Measurements from ENCODE around the gene TTC19. TPM values are rescaled to one million over a fixed set of nuclear protein-coding genes. Genes with fewer than 3 reads are reported as not detected.
"Not testable (repeated sequence)": the region's sequence is repeated elsewhere in the genome, so short reads cannot be mapped to it uniquely, and the experiment has no call there.

The TTC19 gene
- total RNA-seq, 3 donors from 2014 or later, result 28.5 to 34.6 (median 29.8) TPM

DNA sequence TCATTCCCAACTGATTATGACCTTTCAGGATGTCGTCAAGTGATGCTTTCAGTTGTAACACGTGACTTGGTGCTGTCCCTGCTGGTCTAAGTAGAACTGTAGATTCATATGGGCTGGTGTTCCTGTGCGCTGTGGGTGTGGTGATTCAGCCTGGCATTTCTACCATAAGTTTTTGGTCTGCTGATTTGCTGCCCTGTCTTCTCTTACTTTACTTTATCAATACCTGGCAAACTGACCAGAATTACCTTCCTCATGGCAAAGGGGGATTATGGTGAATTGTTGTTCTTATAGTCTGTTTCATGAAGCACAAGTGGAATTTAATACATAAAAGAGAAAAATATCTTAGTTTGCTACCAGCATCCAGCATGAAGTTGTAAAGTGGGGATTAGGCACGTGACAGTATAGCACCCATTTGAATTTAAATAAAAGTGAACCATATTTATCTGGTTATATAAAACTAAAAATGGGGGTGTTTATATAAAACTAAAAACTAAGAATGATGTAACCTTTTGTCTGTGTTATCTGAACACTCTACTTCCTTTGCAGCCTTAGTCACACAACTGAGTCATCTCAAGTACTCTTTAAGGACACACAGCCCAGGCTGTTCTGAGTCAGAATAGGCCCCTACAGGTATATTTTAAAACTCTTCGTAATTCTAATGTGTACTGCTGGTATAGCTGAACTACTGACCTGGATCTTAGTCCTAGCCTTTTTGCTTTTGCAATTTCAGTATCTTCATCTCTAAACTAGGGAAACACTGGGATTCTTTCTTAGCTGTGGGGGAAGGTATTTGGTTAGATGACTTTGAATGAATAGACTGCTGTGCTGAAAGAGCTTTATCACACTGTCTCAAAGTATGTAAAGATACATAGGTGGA lies 28.3 kb downstream of the TTC19 start:
- ATAC-seq (peak; percentile 99), DNase-seq (peak; percentile 29)
- Mint-ChIP-seq H3K9me3 (no peaks in the 10 kb centered on the region), H3K36me3 (ENCODE audit: insufficient read depth) (peaks cover 64% of the 10 kb centered on the region), H3K4me3 (peak overlapping the region; percentile 65), H3K27me3 (ENCODE audit: low read depth) (no peaks in the 10 kb centered on the region), H3K4me1 (ENCODE audit: low read depth) (peaks cover 35% of the 10 kb centered on the region)

DNA sequence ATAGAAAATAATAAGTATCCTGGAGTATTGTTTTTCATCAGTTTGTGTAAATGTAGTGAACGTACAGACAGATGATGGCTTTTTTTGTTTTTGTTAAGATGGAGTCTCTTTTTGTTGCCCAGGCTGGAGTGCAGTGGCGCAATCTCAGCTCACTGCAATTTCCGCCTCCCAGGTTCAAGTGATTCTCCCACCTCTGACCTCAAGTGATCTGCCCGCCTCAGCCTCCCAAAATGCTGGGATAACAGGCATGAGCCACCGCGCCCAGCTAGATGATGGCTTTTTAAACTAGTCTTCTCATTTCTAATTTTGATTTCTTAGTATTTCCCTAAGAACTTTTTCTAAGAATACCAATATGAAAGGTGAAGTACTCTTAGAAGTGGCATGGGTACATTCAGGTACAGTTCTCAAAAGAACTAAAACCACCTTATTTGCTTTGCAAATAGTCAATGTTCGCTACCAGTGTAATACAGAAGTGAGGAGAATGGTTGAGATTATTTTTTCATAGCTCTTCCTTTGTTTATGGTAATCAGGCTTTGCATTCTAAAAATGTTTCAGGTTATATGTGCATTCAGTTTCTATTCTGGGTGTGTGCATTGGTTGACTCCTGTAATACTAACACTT lies 34.2 kb downstream of the TTC19 start:
- ATAC-seq (no peak), DNase-seq (no peak)
- H3K36me3 Mint-ChIP-seq (ENCODE audit: insufficient read depth), result peaks cover 56% of the 10 kb centered on the region
- no peaks in the 10 kb centered on the region for H3K9me3 Mint-ChIP-seq
- peaks cover 15% of the 10 kb centered on the region for H3K4me1 Mint-ChIP-seq (ENCODE audit: low read depth)
- no peaks in the 10 kb centered on the region for H3K27me3 Mint-ChIP-seq (ENCODE audit: low read depth)
- no peak overlapping the region for H3K4me3 Mint-ChIP-seq

DNA sequence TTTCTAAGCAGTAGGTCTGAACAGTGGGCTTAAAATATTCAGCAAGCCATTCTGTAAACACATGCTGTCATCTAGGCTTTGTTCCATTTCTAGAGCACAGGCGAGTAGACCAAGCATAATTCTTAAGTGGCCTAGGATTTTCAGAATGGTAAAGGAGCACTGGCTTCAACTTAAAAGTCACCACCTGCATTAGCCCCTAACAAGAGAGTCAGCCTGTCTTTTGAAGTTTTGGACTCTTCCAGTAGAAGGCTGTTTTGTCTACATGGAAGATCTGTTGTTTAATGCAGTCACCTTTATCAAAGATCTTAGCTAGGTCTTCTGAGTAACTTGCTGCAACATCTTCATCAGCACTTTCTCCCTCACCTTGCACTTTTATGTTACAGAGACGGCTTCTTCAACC lies 36.6 kb downstream of the TTC19 start:
- H3K9me3 Mint-ChIP-seq, result no peaks in the 10 kb centered on the region
- H3K4me3 Mint-ChIP-seq, result no peak overlapping the region
- peaks cover 8% of the 10 kb centered on the region for H3K4me1 Mint-ChIP-seq (ENCODE audit: low read depth)
- no peak for DNase-seq
- no peak for ATAC-seq
- H3K36me3 Mint-ChIP-seq (ENCODE audit: insufficient read depth), result peaks cover 52% of the 10 kb centered on the region
- H3K27me3 Mint-ChIP-seq (ENCODE audit: low read depth), result no peaks in the 10 kb centered on the region

DNA sequence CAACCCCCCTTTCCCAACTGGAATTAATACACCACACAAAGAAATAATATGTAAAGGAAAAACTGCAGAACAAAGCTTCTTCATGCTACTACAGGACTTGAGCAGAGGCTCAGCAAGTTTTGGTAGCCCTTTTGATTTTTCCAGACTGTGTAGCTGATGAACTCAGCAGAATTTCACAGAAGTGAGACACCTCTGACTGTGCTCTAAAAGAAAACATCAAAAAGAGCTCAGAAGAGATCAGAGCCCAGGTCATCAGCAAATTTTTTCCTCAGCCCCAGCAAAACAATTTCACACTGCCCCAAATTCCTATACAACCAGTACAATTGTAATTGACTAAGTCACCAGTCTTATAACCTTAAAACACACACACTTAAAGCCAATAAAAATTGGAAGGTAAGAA lies 38.0 kb downstream of the TTC19 start:
- no peaks in the 10 kb centered on the region for H3K9me3 Mint-ChIP-seq
- H3K4me3 Mint-ChIP-seq, result no peak overlapping the region
- DNase-seq (no peak), ATAC-seq (no peak)
- no peaks in the 10 kb centered on the region for H3K27me3 Mint-ChIP-seq (ENCODE audit: low read depth)
- peaks cover 8% of the 10 kb centered on the region for H3K4me1 Mint-ChIP-seq (ENCODE audit: low read depth)
- H3K36me3 Mint-ChIP-seq (ENCODE audit: insufficient read depth), result peaks cover 54% of the 10 kb centered on the region

DNA sequence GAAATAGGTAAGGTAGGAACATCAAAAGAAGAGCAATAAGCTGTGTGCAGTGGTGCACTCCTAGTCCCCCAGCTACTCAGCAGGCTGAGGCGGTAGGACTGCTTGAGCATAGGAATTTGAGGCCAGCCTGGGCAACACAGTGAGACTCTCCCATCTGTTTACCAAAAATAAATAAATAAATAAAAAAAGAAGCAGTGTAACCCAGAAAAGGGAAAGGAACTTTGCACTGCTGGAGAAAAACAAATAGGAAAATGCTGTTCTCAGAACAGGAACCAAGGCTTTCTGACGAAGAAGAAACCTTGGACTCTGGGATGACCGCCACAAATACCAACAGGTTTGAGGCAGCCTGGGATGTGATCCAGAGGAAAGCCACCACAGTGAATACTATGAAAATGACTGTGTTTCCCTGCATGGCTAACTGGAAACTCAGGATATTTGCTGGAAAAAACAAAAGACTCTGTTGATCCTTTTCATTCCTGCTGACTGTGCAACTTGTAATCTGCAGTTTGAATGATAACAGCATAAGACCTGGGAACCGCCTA lies 41.2 kb downstream of the TTC19 start:
- ATAC-seq (no peak), DNase-seq (no peak)
- no peaks in the 10 kb centered on the region for H3K27me3 Mint-ChIP-seq (ENCODE audit: low read depth)
- no peaks in the 10 kb centered on the region for H3K9me3 Mint-ChIP-seq
- peaks cover 56% of the 10 kb centered on the region for H3K36me3 Mint-ChIP-seq (ENCODE audit: insufficient read depth)
- H3K4me3 Mint-ChIP-seq, result no peak overlapping the region
- peaks cover 8% of the 10 kb centered on the region for H3K4me1 Mint-ChIP-seq (ENCODE audit: low read depth)

DNA sequence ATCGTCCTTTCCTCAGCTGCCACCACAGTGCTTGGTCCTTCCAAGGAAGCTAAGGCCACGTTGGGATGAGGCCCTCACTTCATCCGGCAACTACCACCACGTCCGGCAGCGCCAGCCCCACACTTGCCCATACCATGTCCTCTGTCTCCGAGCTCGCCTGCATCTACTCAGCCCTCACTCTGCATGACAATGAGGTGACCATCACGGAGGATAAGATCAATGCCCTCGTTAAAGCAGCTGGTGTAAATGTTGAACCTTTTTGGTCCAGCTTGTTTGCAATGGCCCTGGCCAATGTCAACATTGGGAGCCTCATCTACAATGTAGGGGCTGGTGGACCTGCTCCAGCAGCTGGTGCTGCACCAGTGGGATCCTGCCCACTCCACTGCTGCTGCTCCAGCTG lies 44.9 kb downstream of the TTC19 start:
- no peak for ATAC-seq
- DNase-seq, result no peak
- Mint-ChIP-seq H3K9me3 (no peaks in the 10 kb centered on the region), H3K36me3 (ENCODE audit: insufficient read depth) (peaks cover 54% of the 10 kb centered on the region), H3K4me3 (no peak overlapping the region), H3K4me1 (ENCODE audit: low read depth) (no peaks in the 10 kb centered on the region), H3K27me3 (ENCODE audit: low read depth) (no peaks in the 10 kb centered on the region)

DNA sequence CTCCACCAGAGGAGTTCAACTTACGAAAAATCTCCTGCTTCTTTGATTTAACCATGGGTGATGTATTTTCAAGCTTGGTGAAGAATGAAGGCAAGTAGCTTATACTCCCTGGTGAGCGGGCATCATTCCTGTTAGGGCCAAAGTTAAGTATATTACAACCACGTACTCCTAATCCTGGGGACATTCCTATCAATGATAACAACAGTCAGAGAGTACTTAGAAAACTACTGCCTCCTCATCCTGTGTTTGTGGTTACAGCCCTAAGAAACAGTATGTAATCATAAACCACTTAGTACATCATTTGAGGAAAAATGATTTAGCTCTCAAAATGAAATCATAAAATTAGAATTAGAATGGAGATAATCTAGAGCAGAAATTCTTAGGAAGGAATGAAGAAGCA lies 47.3 kb downstream of the TTC19 start:
- ATAC-seq (no peak), DNase-seq (no peak)
- Mint-ChIP-seq H3K4me1 (ENCODE audit: low read depth) (no peaks in the 10 kb centered on the region), H3K4me3 (no peak overlapping the region), H3K9me3 (no peaks in the 10 kb centered on the region), H3K36me3 (ENCODE audit: insufficient read depth) (peaks cover 51% of the 10 kb centered on the region), H3K27me3 (ENCODE audit: low read depth) (no peaks in the 10 kb centered on the region)

DNA sequence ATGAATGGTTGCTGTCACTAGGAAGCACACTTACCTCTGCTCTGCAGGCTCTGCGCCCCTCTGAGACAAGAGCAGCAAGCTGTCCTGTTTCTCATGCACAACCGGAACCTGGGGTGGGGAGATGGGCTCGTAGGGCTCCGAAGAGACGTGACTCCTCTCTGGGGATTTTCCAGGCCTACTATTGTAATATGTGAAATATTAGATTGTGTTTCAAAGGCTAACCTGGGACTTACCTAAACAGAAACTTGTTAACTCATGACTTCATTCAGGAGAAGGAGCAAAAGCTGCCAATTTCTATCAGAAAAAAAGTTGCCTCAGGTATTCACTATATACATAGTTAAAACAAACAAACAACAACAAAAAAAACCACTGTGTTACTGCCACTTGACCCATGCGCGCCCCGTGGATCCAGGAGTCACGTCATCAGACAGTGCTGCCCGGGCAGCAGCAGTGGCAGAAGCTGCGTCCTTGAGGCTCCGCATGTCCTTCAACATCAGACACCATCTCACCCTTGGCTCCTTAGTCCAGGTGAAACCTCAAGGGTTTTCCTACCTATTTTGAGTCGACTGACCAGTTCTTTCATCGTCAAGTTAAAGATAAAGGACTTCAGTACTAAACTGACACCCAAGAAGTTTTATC lies 49.3 kb downstream of the TTC19 start:
- ATAC-seq (no peak), DNase-seq (no peak)
- Mint-ChIP-seq H3K36me3 (ENCODE audit: insufficient read depth) (peaks cover 55% of the 10 kb centered on the region), H3K9me3 (no peaks in the 10 kb centered on the region), H3K27me3 (ENCODE audit: low read depth) (no peaks in the 10 kb centered on the region), H3K4me1 (ENCODE audit: low read depth) (peaks cover 4% of the 10 kb centered on the region), H3K4me3 (no peak overlapping the region)

DNA sequence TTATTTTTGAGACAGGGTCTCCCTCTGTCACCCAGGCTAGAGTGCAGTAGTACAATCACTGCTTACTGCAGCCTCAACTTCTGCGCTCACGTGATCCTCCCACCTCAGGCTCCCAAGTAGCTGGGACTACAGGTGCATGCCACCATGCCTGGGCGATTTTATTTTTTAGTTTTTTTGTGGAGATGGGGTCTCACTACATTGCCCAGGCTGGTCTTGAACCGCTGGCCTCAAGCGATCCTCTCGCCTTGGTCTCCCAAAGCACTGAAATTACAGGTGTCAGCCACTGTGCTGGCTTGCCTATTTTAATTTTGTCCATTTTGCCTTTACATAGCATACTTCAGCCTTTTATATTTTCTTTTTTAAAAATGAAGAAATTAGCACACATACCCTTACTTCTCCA lies 51.2 kb downstream of the TTC19 start:
- DNase-seq, result no peak
- ATAC-seq, result no peak
- Mint-ChIP-seq H3K4me3 (no peak overlapping the region), H3K4me1 (ENCODE audit: low read depth) (peaks cover 8% of the 10 kb centered on the region), H3K9me3 (no peaks in the 10 kb centered on the region), H3K36me3 (ENCODE audit: insufficient read depth) (peaks cover 61% of the 10 kb centered on the region), H3K27me3 (ENCODE audit: low read depth) (no peaks in the 10 kb centered on the region)

DNA sequence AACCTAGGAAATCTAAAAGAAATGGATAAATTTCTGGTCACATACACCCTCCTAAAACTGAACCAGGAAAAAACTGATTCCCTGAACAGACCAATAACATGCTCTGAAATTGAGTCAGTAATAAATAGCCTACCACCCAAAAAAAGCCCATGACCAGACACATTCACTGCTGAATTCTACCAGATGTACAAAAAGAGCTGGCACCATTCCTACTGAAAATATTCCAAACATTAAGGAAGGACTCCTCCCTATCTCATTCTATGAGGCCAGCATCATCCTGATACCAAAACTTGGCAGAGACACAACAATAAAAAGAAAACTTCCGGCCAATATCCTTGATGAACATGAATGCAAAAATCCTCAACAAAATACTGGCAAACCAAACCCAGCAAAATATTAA lies 52.9 kb downstream of the TTC19 start:
- Mint-ChIP-seq H3K9me3 (no peaks in the 10 kb centered on the region), H3K4me3 (no peak overlapping the region), H3K36me3 (ENCODE audit: insufficient read depth) (peaks cover 56% of the 10 kb centered on the region), H3K4me1 (ENCODE audit: low read depth) (peaks cover 8% of the 10 kb centered on the region), H3K27me3 (ENCODE audit: low read depth) (no peaks in the 10 kb centered on the region)
- DNase-seq (no peak), ATAC-seq (no peak)

DNA sequence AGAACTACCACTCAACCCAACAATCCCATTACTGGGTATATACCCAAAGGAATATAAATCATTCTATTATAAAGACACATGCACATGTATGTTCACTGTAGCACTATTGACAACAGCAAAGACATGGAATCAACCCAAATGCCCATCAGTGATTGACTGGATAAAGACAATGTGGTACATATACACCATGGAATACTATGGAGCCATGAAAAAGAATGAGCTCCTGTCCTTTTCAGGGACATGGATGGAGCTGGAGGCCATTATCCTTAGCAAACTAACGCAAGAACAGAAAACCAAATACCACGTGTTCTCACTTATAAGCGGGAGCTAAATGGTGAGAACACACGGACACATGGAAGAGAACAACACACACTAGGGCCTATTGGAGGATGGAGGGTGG lies 55.5 kb downstream of the TTC19 start:
- H3K36me3 Mint-ChIP-seq (ENCODE audit: insufficient read depth), result peaks cover 56% of the 10 kb centered on the region
- not testable (repeated sequence) for H3K4me1 Mint-ChIP-seq (ENCODE audit: low read depth); DNase-seq; H3K27me3 Mint-ChIP-seq (ENCODE audit: low read depth); H3K9me3 Mint-ChIP-seq; ATAC-seq; H3K4me3 Mint-ChIP-seq

DNA sequence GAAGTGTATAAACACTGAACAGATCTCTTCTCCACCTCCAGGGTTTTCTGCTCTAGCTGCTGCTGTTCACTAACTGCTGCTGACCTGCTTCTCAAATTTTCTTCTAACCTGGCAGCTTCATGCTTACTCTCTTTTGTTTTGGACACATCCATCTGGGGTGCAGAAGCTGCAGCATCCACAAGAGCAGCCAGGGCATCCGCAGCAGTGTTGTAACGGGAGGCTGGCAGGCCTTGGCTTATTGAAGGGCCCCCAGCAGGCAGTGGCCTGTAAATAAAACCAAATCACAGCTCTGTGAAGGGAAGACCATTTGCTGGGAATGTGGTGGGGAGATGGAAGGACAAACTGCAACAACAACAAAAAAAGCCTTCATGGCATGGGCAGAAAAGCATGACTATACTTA lies 62.0 kb downstream of the TTC19 start:
- no peaks in the 10 kb centered on the region for H3K9me3 Mint-ChIP-seq
- ATAC-seq (no peak), DNase-seq (no peak)
- H3K4me3 Mint-ChIP-seq, result no peak overlapping the region
- H3K4me1 Mint-ChIP-seq (ENCODE audit: low read depth), result no peaks in the 10 kb centered on the region
- no peaks in the 10 kb centered on the region for H3K27me3 Mint-ChIP-seq (ENCODE audit: low read depth)
- H3K36me3 Mint-ChIP-seq (ENCODE audit: insufficient read depth), result peaks cover 41% of the 10 kb centered on the region

DNA sequence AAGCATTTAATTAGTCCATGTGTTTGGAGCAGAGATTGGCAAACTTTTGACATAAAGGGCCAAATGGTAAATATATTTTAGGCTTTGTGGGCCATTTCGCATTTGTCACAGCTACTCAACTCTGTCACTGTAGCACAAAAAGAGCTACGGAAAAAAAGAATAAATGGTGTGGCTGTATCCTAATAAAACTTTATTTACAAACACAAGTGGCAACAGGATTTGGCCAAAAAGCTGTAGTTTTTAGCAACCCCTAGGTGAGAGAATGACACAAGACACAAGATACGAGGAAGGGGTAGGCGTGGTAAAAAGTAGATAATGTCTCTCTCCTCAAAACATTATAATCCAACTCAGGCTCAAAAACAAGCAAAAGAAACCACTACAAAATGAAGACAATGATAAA lies 66.5 kb downstream of the TTC19 start:
- Mint-ChIP-seq H3K9me3 (no peaks in the 10 kb centered on the region), H3K27me3 (ENCODE audit: low read depth) (no peaks in the 10 kb centered on the region), H3K36me3 (ENCODE audit: insufficient read depth) (peaks cover 59% of the 10 kb centered on the region), H3K4me3 (no peak overlapping the region), H3K4me1 (ENCODE audit: low read depth) (peaks cover 4% of the 10 kb centered on the region)
- no peak for DNase-seq
- ATAC-seq, result no peak

DNA sequence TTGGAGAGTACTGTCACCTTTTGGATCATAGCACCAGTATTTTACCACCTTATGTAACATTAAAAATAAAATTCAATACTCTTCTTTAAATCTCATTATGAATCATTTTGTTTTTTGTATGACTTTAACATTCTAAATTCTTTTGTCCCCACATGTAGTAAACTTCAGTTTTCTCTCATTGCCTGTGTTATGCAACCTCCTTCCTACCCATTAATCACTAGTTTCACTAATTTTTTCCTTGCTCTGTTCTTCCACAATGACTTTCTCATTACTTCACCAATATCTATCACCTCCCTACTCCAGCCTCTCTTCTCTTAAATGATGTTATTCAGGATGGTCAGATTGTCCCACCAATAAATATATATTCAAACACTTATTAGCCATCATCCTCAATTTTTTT lies 68.7 kb downstream of the TTC19 start:
- no peaks in the 10 kb centered on the region for H3K9me3 Mint-ChIP-seq
- no peak overlapping the region for H3K4me3 Mint-ChIP-seq
- H3K27me3 Mint-ChIP-seq (ENCODE audit: low read depth), result no peaks in the 10 kb centered on the region
- no peak for DNase-seq
- peaks cover 49% of the 10 kb centered on the region for H3K36me3 Mint-ChIP-seq (ENCODE audit: insufficient read depth)
- H3K4me1 Mint-ChIP-seq (ENCODE audit: low read depth), result peaks cover 4% of the 10 kb centered on the region
- peak in 1 of 2 donors; percentile 35 for ATAC-seq
